ENCODE results near the gene KRTCAP3. TPM values are rescaled to one million over a fixed set of nuclear protein-coding genes. Genes with fewer than 3 reads are reported as not detected.
A peak's percentile ranks its signal among the peaks of the same experiment; 100 is the strongest.

Gene KRTCAP3
- total RNA-seq, 6 experiments from 2014 or later = 3.2 to 8.0 (median 4.6) TPM

DNA sequence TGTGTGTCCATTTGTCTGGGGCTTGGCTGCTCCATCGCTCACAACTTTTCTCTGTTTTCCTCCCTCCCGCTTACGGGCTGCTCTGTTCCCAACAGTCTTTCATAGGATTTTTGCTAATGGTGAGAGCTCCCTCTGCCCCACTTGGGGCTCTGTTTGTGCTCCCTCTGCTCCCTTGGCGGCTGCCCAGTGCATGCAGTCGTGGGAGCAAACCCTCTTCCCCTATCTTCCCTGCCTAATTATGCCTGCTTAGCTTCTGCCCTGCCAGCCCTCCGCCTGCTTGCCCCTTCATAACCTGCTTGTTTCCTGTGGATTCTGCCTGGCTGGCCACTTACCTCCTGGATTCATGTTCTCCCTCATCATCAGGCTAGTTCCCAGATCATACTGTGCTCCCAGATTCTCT lies 6.6 kb upstream of the KRTCAP3 start:
- WGBS (ENCODE audit: insufficient coverage, low coverage, low lambda C conversion rate, missing lambda C conversion rate) = 86% methylated on average over 4 of the region's 6 CpGs
- no peak for ATAC-seq
- Histone ChIP-seq H3K27me3 (no peaks in the 10 kb centered on the region), H3K36me3 (peaks cover 13 to 77% (median 44%) of the 10 kb centered on the region in 4 donors), H3K27ac (no peak overlapping the region), H3K9me3 (no peaks in the 10 kb centered on the region), H3K4me1 (peaks cover 0 to under 1% (median under 1%) of the 10 kb centered on the region in 4 donors), H3K4me3 (no peak overlapping the region)
- DNase-seq = no peak
- TF ChIP-seq, protein P1, sequence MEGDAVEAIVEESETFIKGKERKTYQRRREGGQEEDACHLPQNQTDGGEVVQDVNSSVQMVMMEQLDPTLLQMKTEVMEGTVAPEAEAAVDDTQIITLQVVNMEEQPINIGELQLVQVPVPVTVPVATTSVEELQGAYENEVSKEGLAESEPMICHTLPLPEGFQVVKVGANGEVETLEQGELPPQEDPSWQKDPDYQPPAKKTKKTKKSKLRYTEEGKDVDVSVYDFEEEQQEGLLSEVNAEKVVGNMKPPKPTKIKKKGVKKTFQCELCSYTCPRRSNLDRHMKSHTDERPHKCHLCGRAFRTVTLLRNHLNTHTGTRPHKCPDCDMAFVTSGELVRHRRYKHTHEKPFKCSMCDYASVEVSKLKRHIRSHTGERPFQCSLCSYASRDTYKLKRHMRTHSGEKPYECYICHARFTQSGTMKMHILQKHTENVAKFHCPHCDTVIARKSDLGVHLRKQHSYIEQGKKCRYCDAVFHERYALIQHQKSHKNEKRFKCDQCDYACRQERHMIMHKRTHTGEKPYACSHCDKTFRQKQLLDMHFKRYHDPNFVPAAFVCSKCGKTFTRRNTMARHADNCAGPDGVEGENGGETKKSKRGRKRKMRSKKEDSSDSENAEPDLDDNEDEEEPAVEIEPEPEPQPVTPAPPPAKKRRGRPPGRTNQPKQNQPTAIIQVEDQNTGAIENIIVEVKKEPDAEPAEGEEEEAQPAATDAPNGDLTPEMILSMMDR (IDR thresholded peaks at IDR 0.05) = no peak
- no peak for TF ChIP-seq POLR2A (IDR thresholded peaks at IDR 0.05)
- intact Hi-C loops (cut with DNase I) = no loop called here

- DNase-seq (no peak), ATAC-seq (no peak)
- peaks cover 5 to 57% (median 31%) of the 10 kb centered on the region in 4 donors for H3K36me3 ChIP-seq
- no peaks in the 10 kb centered on the region for H3K27me3 ChIP-seq
- H3K4me1 ChIP-seq = no peaks in the 10 kb centered on the region
- no peak overlapping the region for H3K27ac ChIP-seq
- intact Hi-C loops (cut with DNase I) = no loop called here
- H3K4me3 ChIP-seq = no peak overlapping the region
- 88% methylated on average over 5 of the region's 10 CpGs for WGBS (ENCODE audit: insufficient coverage, low coverage, low lambda C conversion rate, missing lambda C conversion rate)
- H3K9me3 ChIP-seq = no peaks in the 10 kb centered on the region
- TF ChIP-seq, protein P1 (IDR thresholded peaks at IDR 0.05) = no peak
- no peak for TF ChIP-seq POLR2A (IDR thresholded peaks at IDR 0.05)
Measured at GRCh38 chr2:27441226-27441926, 805 bp upstream of the KRTCAP3 start.

DNA sequence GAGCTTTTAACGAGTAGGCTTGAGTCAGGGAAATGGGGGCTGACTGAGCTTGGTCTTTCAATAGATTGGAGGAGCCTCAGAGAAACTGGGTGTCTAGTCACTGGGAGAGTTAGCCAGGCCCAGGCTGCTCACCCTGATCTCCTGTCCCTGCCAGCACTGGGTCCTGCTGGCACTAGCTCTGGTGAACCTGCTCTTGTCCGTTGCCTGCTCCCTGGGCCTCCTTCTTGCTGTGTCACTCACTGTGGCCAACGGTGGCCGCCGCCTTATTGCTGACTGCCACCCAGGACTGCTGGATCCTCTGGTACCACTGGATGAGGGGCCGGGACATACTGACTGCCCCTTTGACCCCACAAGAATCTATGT lies 720 bp downstream of the KRTCAP3 start:
- intact Hi-C loops (cut with DNase I) = no loop called here
- WGBS (ENCODE audit: insufficient coverage, low coverage, low lambda C conversion rate, missing lambda C conversion rate) = no CpG with 5 or more reads among the region's 6 CpGs
- peak overlapping the region in 2 of 3 donors; percentile 38 to 49 for H3K4me3 ChIP-seq
- no peak for TF ChIP-seq POLR2A (IDR thresholded peaks at IDR 0.05)
- TF ChIP-seq, protein P1 (IDR thresholded peaks at IDR 0.05) = no peak
- ATAC-seq (peak in 2 of 4 donors; percentile 4 to 16), DNase-seq (no peak)
- H3K4me1 ChIP-seq = no peaks in the 10 kb centered on the region
- H3K36me3 ChIP-seq = peaks cover 0 to 41% (median 21%) of the 10 kb centered on the region in 4 donors
- no peaks in the 10 kb centered on the region for H3K9me3 ChIP-seq
- H3K27me3 ChIP-seq = no peaks in the 10 kb centered on the region
- no peak overlapping the region for H3K27ac ChIP-seq

GRCh38 chr2:27445155-27445554 lies 3.0 kb downstream of the KRTCAP3 start:
- no CpG with 5 or more reads among the region's 8 CpGs for WGBS (ENCODE audit: insufficient coverage, low coverage, low lambda C conversion rate, missing lambda C conversion rate)

More at GRCh38 chr2:27445155-27445554, 3.0 kb downstream of the KRTCAP3 start:
- Histone ChIP-seq H3K36me3 (peaks cover 0 to 27% (median 12%) of the 10 kb centered on the region in 4 donors), H3K9me3 (no peaks in the 10 kb centered on the region), H3K27me3 (no peaks in the 10 kb centered on the region), H3K4me3 (no peak overlapping the region), H3K4me1 (no peaks in the 10 kb centered on the region), H3K27ac (no peak overlapping the region)
- TF ChIP-seq, protein P1 (IDR thresholded peaks at IDR 0.05) = no peak
- TF ChIP-seq POLR2A (IDR thresholded peaks at IDR 0.05) = no peak
- ATAC-seq = no peak
- intact Hi-C loops (cut with DNase I) = no loop called here
- DNase-seq = no peak
